GM12874 (cell line): ENCODE data around the gene HYAL3.

Source experiments
- TF ChIP-seq, protein P1 (sequence below): IDR thresholded peaks from 2 replicates; pipeline ENCODE4 v1.5.1; 2011; ENCODE audit warnings: low read depth, mild to moderate bottlenecking, control low read depth, low read length, moderate library complexity; ENCODE audit not compliant: insufficient read depth

Gene HYAL3

DNA sequence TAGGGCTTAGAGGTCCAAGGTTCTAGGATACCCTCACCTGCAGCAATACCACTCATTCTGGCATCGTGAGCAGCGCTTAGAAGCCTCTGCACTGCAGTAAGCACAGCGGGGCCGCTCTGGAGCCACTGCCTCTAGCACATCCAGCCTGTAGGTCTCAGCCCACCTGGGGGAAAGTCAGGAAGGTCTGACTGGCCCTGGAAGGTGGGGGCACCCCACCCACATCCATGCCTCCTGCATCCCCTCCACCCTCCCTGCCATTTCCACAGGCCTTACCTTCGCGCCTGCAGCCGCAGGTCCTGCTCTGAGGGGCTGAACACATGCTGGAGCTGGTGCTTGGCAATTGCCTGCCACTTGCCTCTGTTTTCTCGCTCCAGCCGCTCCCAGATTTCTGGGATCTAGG is 42.3 kb upstream of the HYAL3 start:
- TF ChIP-seq, protein P1, sequence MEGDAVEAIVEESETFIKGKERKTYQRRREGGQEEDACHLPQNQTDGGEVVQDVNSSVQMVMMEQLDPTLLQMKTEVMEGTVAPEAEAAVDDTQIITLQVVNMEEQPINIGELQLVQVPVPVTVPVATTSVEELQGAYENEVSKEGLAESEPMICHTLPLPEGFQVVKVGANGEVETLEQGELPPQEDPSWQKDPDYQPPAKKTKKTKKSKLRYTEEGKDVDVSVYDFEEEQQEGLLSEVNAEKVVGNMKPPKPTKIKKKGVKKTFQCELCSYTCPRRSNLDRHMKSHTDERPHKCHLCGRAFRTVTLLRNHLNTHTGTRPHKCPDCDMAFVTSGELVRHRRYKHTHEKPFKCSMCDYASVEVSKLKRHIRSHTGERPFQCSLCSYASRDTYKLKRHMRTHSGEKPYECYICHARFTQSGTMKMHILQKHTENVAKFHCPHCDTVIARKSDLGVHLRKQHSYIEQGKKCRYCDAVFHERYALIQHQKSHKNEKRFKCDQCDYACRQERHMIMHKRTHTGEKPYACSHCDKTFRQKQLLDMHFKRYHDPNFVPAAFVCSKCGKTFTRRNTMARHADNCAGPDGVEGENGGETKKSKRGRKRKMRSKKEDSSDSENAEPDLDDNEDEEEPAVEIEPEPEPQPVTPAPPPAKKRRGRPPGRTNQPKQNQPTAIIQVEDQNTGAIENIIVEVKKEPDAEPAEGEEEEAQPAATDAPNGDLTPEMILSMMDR, result no peak

DNA sequence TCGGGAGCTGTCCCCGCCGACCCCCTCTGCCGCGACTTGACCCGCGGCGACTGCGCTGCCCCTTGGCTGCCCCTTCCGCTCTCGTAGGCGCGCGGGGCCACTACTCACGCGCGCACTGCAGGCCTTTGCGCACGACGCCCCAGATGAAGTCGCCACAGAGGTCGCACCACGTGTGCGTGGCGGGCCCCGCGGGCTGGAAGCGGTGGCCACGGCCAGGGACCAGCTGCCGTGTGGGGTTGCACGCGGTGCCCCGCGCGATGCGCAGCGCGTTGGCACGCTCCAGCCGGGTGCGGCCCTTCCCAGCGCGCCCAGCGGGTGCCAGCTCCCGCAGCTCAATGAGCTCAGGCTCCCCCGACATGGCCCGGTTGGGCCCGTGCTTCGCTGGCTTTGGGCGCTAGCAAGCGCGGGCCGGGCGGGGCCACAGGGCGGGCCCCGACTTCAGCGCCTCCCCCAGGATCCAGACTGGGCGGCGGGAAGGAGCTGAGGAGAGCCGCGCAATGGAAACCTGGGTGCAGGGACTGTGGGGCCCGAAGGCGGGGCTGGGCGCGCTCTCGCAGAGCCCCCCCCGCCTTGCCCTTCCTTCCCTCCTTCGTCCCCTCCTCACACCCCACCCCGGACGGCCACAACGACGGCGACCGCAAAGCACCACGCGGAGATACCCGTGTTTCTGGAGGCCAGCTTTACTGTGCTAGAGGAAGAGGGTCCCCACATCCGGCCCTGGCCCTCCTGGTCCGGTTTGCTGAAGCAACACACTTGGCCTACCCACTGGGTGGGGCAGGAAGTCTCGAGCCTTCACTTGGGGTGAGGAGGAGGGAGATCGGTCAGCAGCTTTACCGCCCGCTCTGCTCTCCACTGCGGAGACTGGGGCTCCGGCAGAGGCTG is 41.5 kb upstream of the HYAL3 start, which contains the start of gene RASSF1:
Gene RASSF1, minus strand, starts transcription at position 389 of the 882 bp plus-strand sequence. Its CDS starts 31 bp downstream, at position 358.
- TF ChIP-seq, protein P1, result no peak

DNA sequence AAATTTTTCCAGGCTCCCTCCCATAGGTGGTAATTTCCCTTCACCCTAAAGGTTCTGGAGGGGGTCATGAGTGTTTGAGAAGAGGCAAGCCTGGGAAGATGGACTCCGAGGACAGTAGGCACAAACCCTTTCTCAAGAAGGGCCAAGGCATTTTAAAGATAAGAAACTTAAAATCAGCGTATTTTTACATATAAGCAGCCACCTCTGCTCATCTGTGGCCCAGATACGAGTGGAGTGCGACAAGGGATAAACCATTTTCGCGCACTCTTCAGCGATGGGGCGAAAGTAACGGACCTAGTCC is 40.9 kb upstream of the HYAL3 start:
- TF ChIP-seq, protein P1, result no peak

DNA sequence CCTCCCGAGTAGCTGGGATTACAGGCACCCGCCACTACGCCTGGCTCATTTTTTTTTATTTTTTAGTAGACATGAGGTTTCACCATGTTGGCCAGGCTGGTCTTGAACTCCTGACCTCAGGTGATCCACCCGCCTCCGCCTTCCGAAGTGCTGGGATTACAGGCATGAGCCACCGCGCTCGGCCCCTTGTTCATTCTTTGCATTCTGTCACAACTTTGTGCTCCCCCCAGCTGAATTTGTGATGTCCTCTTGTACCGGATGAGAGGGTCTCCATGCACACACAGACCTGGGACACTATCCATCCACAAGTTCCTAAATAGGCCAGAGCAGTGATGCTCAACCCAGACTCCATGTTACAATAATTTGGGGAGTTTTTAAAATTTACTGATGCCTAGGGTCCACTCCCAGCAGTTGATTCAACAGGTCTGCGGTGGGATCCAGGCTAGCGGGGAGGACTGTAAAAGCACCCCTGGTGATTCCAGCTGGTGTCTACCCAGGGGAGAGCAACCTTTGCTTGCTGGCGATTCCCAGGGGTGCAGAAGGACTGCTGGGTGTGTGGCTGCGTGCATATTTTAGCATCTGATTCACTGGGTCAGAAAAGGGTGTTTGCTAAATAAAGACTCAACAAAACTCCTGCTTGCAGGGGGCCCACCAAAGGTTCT is 40.4 kb upstream of the HYAL3 start:
- TF ChIP-seq, protein P1, result no peak

DNA sequence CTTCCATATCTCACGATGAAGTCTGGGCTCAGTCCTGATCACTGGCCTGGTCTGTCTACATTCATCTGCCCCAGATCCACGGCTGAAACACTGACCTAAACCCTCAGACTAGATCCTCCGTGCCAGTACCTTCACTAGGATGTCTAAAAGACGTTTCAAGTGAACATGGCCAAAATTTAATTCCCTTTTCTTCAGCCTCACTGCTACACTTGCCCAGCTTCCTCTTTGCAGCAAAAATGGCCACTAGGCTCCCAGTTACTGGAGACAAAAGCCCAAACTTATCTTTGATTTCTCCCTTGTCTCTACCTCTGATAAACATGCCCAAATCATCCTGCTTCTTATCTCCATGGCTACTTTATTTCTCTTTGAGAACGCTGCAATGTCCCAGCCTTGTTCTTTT is 39.8 kb upstream of the HYAL3 start:
- TF ChIP-seq, protein P1, result no peak

DNA sequence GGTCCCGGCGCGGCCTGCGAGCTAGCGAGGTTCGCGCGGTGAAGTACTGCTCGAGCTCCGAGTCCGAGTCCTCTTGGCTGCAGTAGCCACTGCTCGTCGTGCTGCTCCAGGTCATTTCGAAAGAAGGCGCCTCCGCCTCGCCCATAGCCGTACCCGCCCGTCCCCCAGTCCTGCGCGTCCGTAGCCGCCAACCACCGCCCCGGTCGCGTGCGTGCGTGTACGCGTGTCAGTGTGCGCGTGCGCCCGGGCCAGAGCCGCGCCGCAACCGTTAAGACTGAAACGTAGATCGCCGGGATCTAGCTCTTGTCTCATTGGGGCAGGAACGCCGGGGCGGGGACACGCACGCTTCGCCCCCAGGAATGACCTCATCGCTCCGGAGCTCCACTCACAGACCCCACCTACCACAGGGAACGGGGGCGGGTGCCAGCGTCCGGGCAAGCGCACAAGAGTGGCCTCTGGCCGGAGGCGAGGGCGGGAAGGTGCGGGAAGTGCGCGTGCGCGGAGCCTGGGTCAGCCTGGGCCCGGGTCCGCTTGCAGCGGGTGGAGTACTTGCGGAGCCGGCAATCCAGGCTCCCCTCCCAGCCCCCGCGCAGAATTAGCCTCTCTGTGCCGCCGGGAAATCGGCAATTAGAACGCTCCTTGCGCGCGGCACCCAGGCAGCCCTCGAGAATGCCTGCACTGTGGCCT is 38.1 kb upstream of the HYAL3 start:
- TF ChIP-seq, protein P1, result no peak
